Small intestine (tissue), 7 donors: Measurements from ENCODE around the gene FPR3. TPM values are rescaled to one million over a fixed set of nuclear protein-coding genes. Genes with fewer than 3 reads are reported as not detected.

Experiments
- DNase-seq, 2 donors: peaks; one replicate each; pipeline versions ENCODE4 v3.0.0 to v3.0.0-alpha.2; 2013
- FAIRE-seq: peaks from 2 replicates; lab custom pipeline; 2012; peaks lifted over from hg19 to GRCh38; lab: Jason Lieb, UNC
- H3K27ac ChIP-seq, 3 donors: one replicate each; pipeline ENCODE4 v1.5.1; 2013; ENCODE audit warnings: low read length in 2 of 3, mild to moderate bottlenecking in 2 of 3, control low read depth in 1 of 3, inconsistent platforms in 1 of 3, low read depth in 1 of 3, moderate library complexity in 1 of 3
- H3K27me3 ChIP-seq, 3 donors: one replicate each; pipeline ENCODE4 v1.6.1; 2013; ENCODE audit warnings: low read length in 3 of 3, inconsistent platforms in 1 of 3; ENCODE audit not compliant: control insufficient read depth in 3 of 3, insufficient read depth in 3 of 3
- H3K36me3 ChIP-seq, 3 donors: one replicate each; pipeline ENCODE4 v1.6.1; 2013; ENCODE audit warnings: low read length in 3 of 3, inconsistent platforms in 1 of 3, low read depth in 1 of 3, mild to moderate bottlenecking in 1 of 3, moderate library complexity in 1 of 3; ENCODE audit not compliant: control insufficient read depth in 3 of 3, insufficient read depth in 2 of 3
- H3K4me1 ChIP-seq, 3 donors: one replicate each; pipeline ENCODE4 v1.6.1; 2013; ENCODE audit warnings: low read length in 2 of 3, inconsistent platforms in 1 of 3, low read depth in 1 of 3, mild to moderate bottlenecking in 1 of 3, moderate library complexity in 1 of 3; ENCODE audit not compliant: control insufficient read depth in 3 of 3, insufficient read depth in 2 of 3
- H3K4me3 ChIP-seq, 3 donors: one replicate each; pipeline ENCODE4 v1.5.1; 2013; ENCODE audit warnings: low read length in 3 of 3, control low read depth in 1 of 3, inconsistent platforms in 1 of 3, low read depth in 1 of 3, mild to moderate bottlenecking in 1 of 3, moderate library complexity in 1 of 3
- H3K9me3 ChIP-seq, 2 donors: one replicate each; pipeline ENCODE4 v1.6.1; 2013; ENCODE audit warnings: low read depth in 1 of 2, low read length in 1 of 2; ENCODE audit not compliant: control insufficient read depth in 2 of 2, insufficient read depth in 1 of 2
- WGBS, 3 donors: extraction: QIAGEN DNeasy Blood & Tissue Kit; methylation state at CpG; one replicate each; pipeline ENCODE4 v1.1.7; 2013; 5-methylcytosine and 5-hydroxymethylcytosine counted together
- polyA plus RNA-seq, 4 donors: library from polyadenylated mRNA; stranded (reverse) in 3 of 4; unstranded in 1 of 4; fragments of 200-250 nt in 3 of 4; fragments of 120-200 nt in 1 of 4; gene quantifications; one replicate each; pipeline versions ENCODE4 v1.2.1 to v1.2.3, GENCODE V29; 2013
- donor health status: healthy with polysubstance abuse.
- donor health status: control.
- donor health status: control.
- donor health status: Bipolar disorder and iron deficiency.
- donor health status: healthy.

FPR3 gene
- polyA plus RNA-seq, 4 donors = 0.89 to 5.1 (median 3.8) TPM

- Histone ChIP-seq H3K36me3 (no peaks in the 10 kb centered on the region), H3K9me3 (no peaks in the 10 kb centered on the region), H3K27ac (no peak overlapping the region), H3K4me1 (no peaks in the 10 kb centered on the region), H3K4me3 (no peak overlapping the region), H3K27me3 (no peaks in the 10 kb centered on the region)
- FAIRE-seq (no peak), DNase-seq (no peak)
- WGBS, 3 donors = 38 to 52% (median 46%) methylated on average over 6 of the region's 6 CpGs
Observed at GRCh38 chr19:51807111-51807701, 12.2 kb downstream of the FPR3 start.

- H3K9me3 ChIP-seq = no peaks in the 10 kb centered on the region
- no peaks in the 10 kb centered on the region for H3K36me3 ChIP-seq
- H3K27me3 ChIP-seq = no peaks in the 10 kb centered on the region
- H3K4me1 ChIP-seq = no peaks in the 10 kb centered on the region
- no peak for DNase-seq
- 65 to 84% (median 78%) methylated on average over 2 of the region's 2 CpGs for WGBS, 3 donors
- H3K4me3 ChIP-seq = no peak overlapping the region
- no peak for FAIRE-seq
- no peak overlapping the region for H3K27ac ChIP-seq
Observed at GRCh38 chr19:51807925-51808324, 13.0 kb downstream of the FPR3 start.

- no peak overlapping the region for H3K27ac ChIP-seq
- no peak overlapping the region for H3K4me3 ChIP-seq
- H3K4me1 ChIP-seq = no peaks in the 10 kb centered on the region
- FAIRE-seq = no peak
- H3K36me3 ChIP-seq = no peaks in the 10 kb centered on the region
- H3K9me3 ChIP-seq = no peaks in the 10 kb centered on the region
- DNase-seq = no peak
- no peaks in the 10 kb centered on the region for H3K27me3 ChIP-seq
- WGBS, 3 donors = 75 to 80% (median 79%) methylated on average over 8 of the region's 8 CpGs
Observed at GRCh38 chr19:51808333-51808986, 13.5 kb downstream of the FPR3 start.

- H3K4me3 ChIP-seq = no peak overlapping the region
- H3K9me3 ChIP-seq = peaks cover 0 to 8% of the 10 kb centered on the region in 2 donors
- WGBS, 3 donors = 61 to 67% (median 61%) methylated on average over 4 of the region's 4 CpGs
- H3K27me3 ChIP-seq = no peaks in the 10 kb centered on the region
- H3K4me1 ChIP-seq = no peaks in the 10 kb centered on the region
- no peaks in the 10 kb centered on the region for H3K36me3 ChIP-seq
- no peak overlapping the region for H3K27ac ChIP-seq
- DNase-seq = no peak
- FAIRE-seq = no peak
Observed at GRCh38 chr19:51809787-51810186, 14.8 kb downstream of the FPR3 start.

- 67 to 75% (median 74%) methylated on average over 7 of the region's 7 CpGs for WGBS, 3 donors
- no peak overlapping the region for H3K27ac ChIP-seq
- FAIRE-seq = no peak
Observed at GRCh38 chr19:51810223-51810622, 15.3 kb downstream of the FPR3 start.

GRCh38 chr19:51811344-51811743 lies 16.4 kb downstream of the FPR3 start:
- H3K27me3 ChIP-seq = no peaks in the 10 kb centered on the region
- peak overlapping the region in 1 of 3 donors; percentile 24 for H3K27ac ChIP-seq
- peaks cover 0 to 8% of the 10 kb centered on the region in 2 donors for H3K9me3 ChIP-seq
- no peak overlapping the region for H3K4me3 ChIP-seq
- no peaks in the 10 kb centered on the region for H3K4me1 ChIP-seq
- WGBS, 3 donors = 83 to 91% (median 87%) methylated on average over 11 of the region's 11 CpGs
- no peak for FAIRE-seq
- H3K36me3 ChIP-seq = no peaks in the 10 kb centered on the region
- DNase-seq = no peak

More at GRCh38 chr19:51810223-51810622, 15.3 kb downstream of the FPR3 start:
- H3K27me3 ChIP-seq = no peaks in the 10 kb centered on the region
- no peaks in the 10 kb centered on the region for H3K4me1 ChIP-seq
- no peaks in the 10 kb centered on the region for H3K36me3 ChIP-seq
- H3K4me3 ChIP-seq = no peak overlapping the region
- H3K9me3 ChIP-seq = peaks cover 0 to 8% of the 10 kb centered on the region in 2 donors
- DNase-seq = peak in 1 of 2 donors; percentile 3

- FAIRE-seq (no peak), DNase-seq (no peak)
- 87 to 93% (median 90%) methylated on average over 9 of the region's 9 CpGs for WGBS, 3 donors
- Histone ChIP-seq H3K27me3 (no peaks in the 10 kb centered on the region), H3K9me3 (peaks cover 0 to 8% of the 10 kb centered on the region in 2 donors), H3K4me1 (no peaks in the 10 kb centered on the region), H3K27ac (no peak overlapping the region), H3K4me3 (no peak overlapping the region), H3K36me3 (no peaks in the 10 kb centered on the region)
Observed at GRCh38 chr19:51815043-51815442, 20.1 kb downstream of the FPR3 start.

GRCh38 chr19:51816711-51817110 lies 21.8 kb downstream of the FPR3 start:
- DNase-seq (no peak), FAIRE-seq (no peak)
- H3K36me3 ChIP-seq = no peaks in the 10 kb centered on the region

More at GRCh38 chr19:51816711-51817110, 21.8 kb downstream of the FPR3 start:
- no peaks in the 10 kb centered on the region for H3K27me3 ChIP-seq
- 81 to 88% (median 87%) methylated on average over 1 of the region's 1 CpG for WGBS, 3 donors
- no peak overlapping the region for H3K4me3 ChIP-seq
- H3K27ac ChIP-seq = no peak overlapping the region
- peaks cover 0 to 8% of the 10 kb centered on the region in 2 donors for H3K9me3 ChIP-seq
- H3K4me1 ChIP-seq = no peaks in the 10 kb centered on the region
